SK-N-MC (cell line): ENCODE measurements around the gene NPLOC4.
A peak's percentile ranks its signal among the peaks of the same experiment; 100 is the strongest.
"Not testable (repeated sequence)": the region's sequence is repeated elsewhere in the genome, so short reads cannot be mapped to it uniquely, and the experiment has no call there.

ENCODE experiments used
- DNase-seq: peaks from one replicate; pipeline ENCODE4 v3.0.0-alpha.2; 2011; ENCODE audit warnings: low read depth, low spot score
- H3K27ac ChIP-seq: fragments of 200-600 bp; sonication (generic); 2 replicates; pipeline ENCODE4 v1.5.1; 2016; ENCODE audit warnings: mixed run types
- H3K36me3 ChIP-seq: fragments of 200-600 bp; sonication (generic); 2 replicates; pipeline ENCODE4 v1.6.1; 2017; ENCODE audit warnings: antibody characterized with exemption, low read length, mixed read lengths; ENCODE audit not compliant: insufficient read depth
- H3K4me3 ChIP-seq: fragments of 200-600 bp; sonication (generic); 2 replicates; pipeline ENCODE4 v1.5.1; 2016
- H3K9ac ChIP-seq: fragments of 200-600 bp; sonication (generic); 2 replicates; pipeline ENCODE4 v1.8.0; 2017; ENCODE audit warnings: mixed run types, mixed read lengths; ENCODE audit not compliant: insufficient read length
- H3K9me3 ChIP-seq: fragments of 200-600 bp; sonication (generic); 2 replicates; pipeline ENCODE4 v1.6.1; 2017; ENCODE audit warnings: low read depth, mild to moderate bottlenecking, antibody characterized with exemption, low read length, moderate library complexity, mixed read lengths
- EZH2 ChIP-seq: fragments of 200-600 bp; sonication (generic); IDR thresholded peaks from one replicate; pipeline ENCODE4 v1.6.1; 2017; ENCODE audit warnings: antibody characterized with exemption
- FOXP2 ChIP-seq: optimal IDR thresholded peaks from 2 replicates; pipeline ENCODE3; 2011; ENCODE audit warnings: mild to moderate bottlenecking, moderate library complexity; ENCODE audit not compliant: insufficient read depth; ENCODE audit errors: extremely low read length, control extremely low read depth
- POLR2AphosphoS5 ChIP-seq: IDR thresholded peaks from 2 replicates; pipeline ENCODE4 v1.6.1; 2012; ENCODE audit warnings: mild to moderate bottlenecking, low read depth, low read length, borderline replicate concordance

The NPLOC4 gene

DNA sequence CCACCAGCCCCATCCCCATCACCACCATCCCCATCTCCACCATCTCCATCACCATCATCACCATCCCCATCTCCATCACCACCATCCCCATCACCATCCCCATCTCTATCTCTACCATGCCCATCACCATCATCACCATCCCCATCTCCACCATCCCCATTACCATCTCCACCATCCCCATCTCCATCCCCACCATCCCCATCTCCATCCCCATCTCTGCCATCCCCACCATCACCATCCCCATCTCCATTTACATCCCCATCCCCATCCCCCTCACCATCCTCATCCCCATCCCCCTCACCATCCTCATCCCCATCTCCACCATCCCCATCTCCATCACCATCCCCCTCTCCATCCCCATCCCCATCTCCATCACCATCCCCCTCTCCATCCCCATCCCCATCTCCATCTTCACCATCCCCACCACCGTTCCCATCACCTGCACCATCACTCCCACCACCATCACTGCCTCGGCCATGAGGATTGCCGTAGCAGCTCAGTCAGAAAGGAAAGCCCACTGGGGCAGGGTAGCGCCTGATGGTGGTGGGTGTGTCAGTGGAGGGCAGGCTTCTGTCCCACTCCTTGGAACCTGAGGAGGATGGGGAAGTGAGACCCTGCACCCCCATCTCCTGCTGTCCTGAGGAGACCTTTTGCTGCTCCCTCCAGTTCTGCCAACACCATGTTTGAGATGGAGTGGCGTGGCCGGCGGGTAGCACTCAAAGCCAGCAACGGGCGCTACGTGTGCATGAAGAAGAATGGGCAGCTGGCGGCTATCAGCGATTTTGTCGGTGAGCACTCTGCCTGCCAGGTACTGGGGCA, 101.2 kb downstream of the NPLOC4 start:
- DNase-seq = no peak
- no peaks in the 10 kb centered on the region for H3K9me3 ChIP-seq
- no peak overlapping the region for H3K9ac ChIP-seq

DNA sequence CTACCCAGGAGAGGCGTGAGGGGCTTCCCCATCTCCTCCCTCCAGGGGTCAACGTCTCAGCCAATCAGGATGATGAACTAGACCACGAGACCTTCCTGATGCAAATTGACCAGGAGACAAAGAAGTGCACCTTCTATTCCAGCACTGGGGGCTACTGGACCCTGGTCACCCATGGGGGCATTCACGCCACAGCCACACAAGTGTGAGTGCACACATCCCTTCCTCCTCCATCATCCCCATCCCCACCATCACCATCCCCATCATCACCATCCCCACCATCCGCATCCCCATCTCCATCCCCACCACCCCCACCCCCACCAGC, 101.9 kb downstream of the NPLOC4 start:
- Histone ChIP-seq H3K36me3 (no peaks in the 10 kb centered on the region), H3K4me3 (no peak overlapping the region), H3K27ac (no peak overlapping the region), H3K9ac (no peak overlapping the region), H3K9me3 (no peaks in the 10 kb centered on the region)
- TF ChIP-seq FOXP2 (no peak), POLR2AphosphoS5 (no peak), EZH2 (no peak)
- DNase-seq = no peak

More for the DNA sequence above, 101.2 kb downstream of the NPLOC4 start:
- no peak overlapping the region for H3K4me3 ChIP-seq
- H3K27ac ChIP-seq = no peak overlapping the region
- H3K36me3 ChIP-seq = no peaks in the 10 kb centered on the region
- TF ChIP-seq POLR2AphosphoS5 (no peak), EZH2 (no peak), FOXP2 (no peak)

DNA sequence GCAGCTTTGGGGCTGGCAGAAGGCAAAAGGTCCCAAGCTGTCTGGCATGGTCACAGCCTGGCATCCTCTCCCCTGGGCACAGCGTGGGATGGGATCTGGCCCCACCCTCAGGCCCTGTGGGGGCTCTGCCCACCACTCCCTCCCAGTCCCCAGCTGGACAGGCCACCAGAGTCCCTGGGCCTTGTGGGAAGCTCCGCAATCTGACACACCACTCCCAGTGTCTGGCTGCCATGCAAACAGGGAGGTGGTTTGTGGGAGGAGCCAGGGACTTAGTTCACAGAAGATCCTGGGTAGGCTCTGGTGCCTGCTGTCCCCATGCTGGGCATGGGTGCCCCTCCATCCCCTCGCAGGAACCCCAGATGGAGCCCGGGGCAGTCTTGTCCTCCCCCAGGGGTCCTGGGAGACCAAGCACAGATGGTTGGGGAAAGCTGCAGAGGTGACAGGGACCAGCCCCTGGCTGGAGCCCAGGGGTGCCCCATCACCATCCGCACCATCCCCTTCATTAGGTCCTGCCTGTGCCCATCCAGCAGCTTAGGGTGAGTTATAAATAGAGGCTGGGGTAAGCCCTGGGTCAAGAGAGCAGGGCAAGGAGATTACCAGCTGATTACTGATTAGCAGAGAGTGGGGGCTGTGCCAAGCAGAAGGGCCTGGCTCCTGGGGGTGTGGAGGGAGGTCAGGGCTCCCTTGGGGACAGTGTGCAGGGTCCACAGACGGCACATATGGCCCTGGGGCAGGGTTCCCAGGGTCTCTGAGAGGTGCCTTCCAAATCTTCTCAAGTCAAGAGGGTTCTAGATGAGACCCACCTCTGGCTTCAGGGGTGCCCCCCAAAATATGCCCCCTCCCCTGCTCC, 102.5 kb downstream of the NPLOC4 start:
- no peak overlapping the region for H3K4me3 ChIP-seq
- H3K36me3 ChIP-seq = no peaks in the 10 kb centered on the region
- TF ChIP-seq EZH2 (no peak), POLR2AphosphoS5 (peak; percentile 7; the same call in 1 of the 2 replicates), FOXP2 (no peak)
- H3K9ac ChIP-seq = no peak overlapping the region
- no peak for DNase-seq
- H3K9me3 ChIP-seq = no peaks in the 10 kb centered on the region
- no peak overlapping the region for H3K27ac ChIP-seq

DNA sequence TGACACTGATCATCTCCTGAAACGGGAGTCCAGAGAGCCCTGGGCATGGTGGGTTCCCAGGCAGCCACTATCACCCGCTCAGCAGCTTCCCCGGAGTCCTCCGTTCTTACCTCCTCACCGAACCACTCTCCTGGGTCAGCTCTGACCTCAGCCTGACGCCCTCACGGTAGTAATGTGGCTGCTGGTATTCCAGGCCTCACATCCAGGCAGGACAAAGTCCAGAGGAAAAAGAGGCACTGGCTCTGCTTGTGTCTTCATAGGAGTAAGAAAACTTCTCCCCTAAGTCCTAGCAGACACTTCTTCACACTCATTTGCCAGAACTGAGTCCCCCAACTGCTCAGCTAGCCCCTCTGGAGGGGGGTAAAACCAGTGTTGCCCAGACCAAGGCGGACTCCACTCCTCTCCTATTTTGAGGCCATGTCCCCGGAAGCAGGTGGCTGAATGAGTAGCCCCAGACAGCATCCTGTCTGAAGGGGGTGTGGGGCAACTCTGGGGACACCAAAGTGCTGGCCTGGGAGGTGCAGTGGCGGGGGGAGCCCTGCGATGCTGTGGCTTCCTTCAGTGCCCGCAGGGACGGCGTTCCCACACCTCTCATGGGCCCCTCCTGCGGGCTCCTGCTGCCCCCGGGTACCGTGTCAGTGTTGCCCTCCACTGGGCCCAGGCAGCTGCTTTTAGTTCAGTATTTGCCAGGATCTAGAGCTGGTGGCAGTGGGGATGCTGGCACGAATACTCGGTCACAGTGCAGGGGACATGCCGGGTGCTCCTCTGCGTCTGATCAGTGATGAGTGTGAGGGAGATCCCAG, 103.4 kb downstream of the NPLOC4 start:
- Histone ChIP-seq H3K9me3 (no peaks in the 10 kb centered on the region), H3K36me3 (no peaks in the 10 kb centered on the region), H3K27ac (no peak overlapping the region), H3K9ac (no peak overlapping the region), H3K4me3 (no peak overlapping the region)
- TF ChIP-seq FOXP2 (no peak), EZH2 (no peak), POLR2AphosphoS5 (no peak)
- DNase-seq = no peak

DNA sequence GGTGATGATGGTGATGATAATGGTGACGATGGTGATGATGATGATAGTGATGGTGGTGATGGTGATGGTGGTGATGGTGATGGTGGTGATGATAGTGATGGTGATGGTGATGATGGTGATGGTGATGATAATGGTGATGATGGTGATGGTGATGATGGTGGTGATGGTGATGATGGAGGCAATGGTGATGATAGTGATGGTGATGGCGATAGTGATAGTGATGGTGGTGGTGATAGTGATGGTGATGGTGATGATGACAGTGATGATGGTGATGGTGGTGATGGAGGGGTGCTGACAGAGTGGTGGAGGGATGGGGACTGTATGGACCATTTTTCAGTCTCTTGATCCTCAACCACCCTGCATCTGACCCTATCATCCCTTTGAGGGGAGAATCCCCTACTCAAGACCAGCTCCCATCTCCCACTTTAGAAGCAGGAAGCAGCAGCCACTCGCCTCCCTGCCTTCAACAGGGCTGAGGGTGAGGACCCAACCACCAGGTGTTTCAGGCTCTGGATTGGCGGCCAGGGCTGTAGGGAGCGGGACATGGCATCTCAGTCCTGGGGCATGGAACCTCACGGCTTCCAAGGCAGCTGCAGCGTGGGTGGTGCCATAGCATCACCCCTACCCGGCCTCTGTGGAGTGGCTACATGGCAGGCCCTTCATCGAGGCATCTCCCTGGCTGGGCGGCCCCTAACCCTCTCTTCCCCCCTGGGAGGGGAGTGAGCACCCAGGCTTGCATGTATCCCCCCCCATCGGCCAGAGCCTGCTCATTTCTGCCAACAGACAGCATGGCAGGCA, 104.2 kb downstream of the NPLOC4 start:
- no peak for TF ChIP-seq EZH2
- no peak for TF ChIP-seq FOXP2
- no peak for TF ChIP-seq POLR2AphosphoS5
- H3K4me3 ChIP-seq = no peak overlapping the region
- no peaks in the 10 kb centered on the region for H3K9me3 ChIP-seq
- H3K27ac ChIP-seq = no peak overlapping the region
- DNase-seq = no peak
- H3K9ac ChIP-seq = no peak overlapping the region
- no peaks in the 10 kb centered on the region for H3K36me3 ChIP-seq

DNA sequence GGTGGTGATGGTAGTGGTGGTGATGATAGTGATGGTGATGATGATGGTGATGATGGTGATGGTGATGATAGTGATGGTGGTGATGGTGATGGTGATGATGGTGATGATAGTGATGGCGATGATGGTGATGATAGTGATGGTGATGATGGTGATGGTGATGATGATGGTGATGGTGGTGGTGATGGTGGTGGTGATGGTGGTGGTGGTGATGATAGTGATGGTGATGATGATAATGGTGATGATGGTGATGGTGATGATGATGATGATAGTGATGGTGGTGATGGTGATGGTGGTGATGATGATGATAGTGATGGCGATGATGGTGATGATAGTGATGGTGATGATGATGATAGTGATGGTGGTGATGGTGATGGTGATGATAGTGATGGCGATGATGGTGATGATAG, 104.9 kb downstream of the NPLOC4 start:
- H3K4me3 ChIP-seq, H3K9ac ChIP-seq, H3K36me3 ChIP-seq: not testable (repeated sequence)

DNA sequence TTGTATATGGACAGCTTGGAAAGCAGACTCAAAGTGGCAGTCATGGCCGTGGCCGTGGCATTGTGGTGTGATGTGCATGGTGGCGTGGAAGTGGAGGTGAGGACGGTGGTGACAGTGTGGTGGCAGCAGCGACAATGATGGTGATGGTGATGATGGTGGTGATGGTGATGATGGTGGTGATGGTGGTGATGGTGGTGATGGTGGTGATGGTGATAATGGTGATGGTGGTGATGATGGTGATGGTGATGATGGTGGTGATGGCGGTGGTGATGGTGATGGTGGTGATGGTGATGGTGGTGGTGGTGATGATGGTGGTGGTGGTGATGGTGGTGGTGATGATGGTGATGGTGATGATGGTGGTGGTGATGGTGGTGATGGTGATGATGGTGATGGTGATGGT, 105.9 kb downstream of the NPLOC4 start:
- not testable (repeated sequence) for H3K4me3 ChIP-seq, DNase-seq, H3K36me3 ChIP-seq, H3K27ac ChIP-seq, H3K9ac ChIP-seq, H3K9me3 ChIP-seq

More for the DNA sequence above, 104.9 kb downstream of the NPLOC4 start:
- H3K9me3 ChIP-seq, DNase-seq, H3K27ac ChIP-seq: not testable (repeated sequence)

DNA sequence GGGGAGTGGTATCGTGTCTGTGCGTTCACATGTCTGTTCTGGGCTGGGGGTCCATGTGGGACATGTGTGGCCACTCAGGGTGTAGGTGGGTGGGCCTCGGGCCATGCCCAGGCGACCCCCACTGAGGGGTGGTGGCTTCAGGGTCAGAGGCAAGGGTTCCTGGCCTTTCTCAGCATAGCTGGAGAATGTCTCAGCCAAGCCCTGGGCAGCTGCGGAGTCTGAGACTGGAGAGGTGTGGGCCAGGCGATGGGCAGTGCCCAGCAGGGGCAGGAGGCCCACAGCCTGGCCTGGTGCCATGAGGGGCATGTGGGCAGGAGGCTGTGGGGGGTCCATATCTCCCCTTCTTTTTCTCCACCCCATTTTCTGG, 107.5 kb downstream of the NPLOC4 start:
- no peaks in the 10 kb centered on the region for H3K9me3 ChIP-seq
- no peak overlapping the region for H3K9ac ChIP-seq
- no peak overlapping the region for H3K27ac ChIP-seq
- TF ChIP-seq POLR2AphosphoS5 (no peak), EZH2 (no peak), FOXP2 (no peak)
- H3K4me3 ChIP-seq = no peak overlapping the region
- DNase-seq = no peak
- no peaks in the 10 kb centered on the region for H3K36me3 ChIP-seq
